ENCODE measurements around the gene F8.
A peak's percentile ranks its signal among the peaks of the same experiment; 100 is the strongest.
"Not testable (repeated sequence)": the region's sequence is repeated elsewhere in the genome, so short reads cannot be mapped to it uniquely, and the experiment has no call there.

The F8 gene

GRCh38 chrX:154968353-154968752, 54.2 kb downstream of the F8 start:
- no peak for TF ChIP-seq CTCF (IDR thresholded peaks at IDR 0.05; ENCODE audit: control insufficient read depth, insufficient read depth, low read depth, low read length, missing control alignments)
- H3K4me3 ChIP-seq (ENCODE audit: control insufficient read depth, low read depth, low read length) = no peak overlapping the region
- no peak for DNase-seq (ENCODE audit: low read depth)

GRCh38 chrX:154967603-154968002, 54.9 kb downstream of the F8 start:
- no peak overlapping the region for H3K4me3 ChIP-seq (ENCODE audit: control insufficient read depth, low read depth, low read length)
- no peak for DNase-seq (ENCODE audit: low read depth)
- TF ChIP-seq CTCF (IDR thresholded peaks at IDR 0.05; ENCODE audit: control insufficient read depth, insufficient read depth, low read depth, low read length, missing control alignments) = no peak

- no peak for TF ChIP-seq CTCF (IDR thresholded peaks at IDR 0.05; ENCODE audit: control insufficient read depth, insufficient read depth, low read depth, low read length, missing control alignments)
- DNase-seq (ENCODE audit: low read depth) = no peak
- H3K4me3 ChIP-seq (ENCODE audit: control insufficient read depth, low read depth, low read length) = no peak overlapping the region
Measured at GRCh38 chrX:154961947-154962346, 60.6 kb downstream of the F8 start.

- H3K4me3 ChIP-seq (ENCODE audit: control insufficient read depth, low read depth, low read length); DNase-seq (ENCODE audit: low read depth): not testable (repeated sequence)
Measured at GRCh38 chrX:154955799-154956198, 66.7 kb downstream of the F8 start.

GRCh38 chrX:154939265-154939664, 83.3 kb downstream of the F8 start:
- not testable (repeated sequence) for DNase-seq (ENCODE audit: low read depth); H3K4me3 ChIP-seq (ENCODE audit: control insufficient read depth, low read depth, low read length)

- DNase-seq (ENCODE audit: low read depth) = not testable (repeated sequence)
Measured at GRCh38 chrX:154924771-154925170, 97.8 kb downstream of the F8 start.

GRCh38 chrX:154918060-154918483, 104.5 kb downstream of the F8 start:
- peak; percentile 65 for DNase-seq (ENCODE audit: low read depth)
- peak; percentile 57 for TF ChIP-seq CTCF (IDR thresholded peaks at IDR 0.05; ENCODE audit: control insufficient read depth, insufficient read depth, low read depth, low read length, missing control alignments)
- H3K4me3 ChIP-seq (ENCODE audit: control insufficient read depth, low read depth, low read length) = no peak overlapping the region

More at GRCh38 chrX:154924771-154925170, 97.8 kb downstream of the F8 start:
- not testable (repeated sequence) for H3K4me3 ChIP-seq (ENCODE audit: control insufficient read depth, low read depth, low read length)

GRCh38 chrX:154914052-154914451, 108.5 kb downstream of the F8 start:
- H3K4me3 ChIP-seq (ENCODE audit: control insufficient read depth, low read depth, low read length) = no peak overlapping the region
- DNase-seq (ENCODE audit: low read depth) = no peak
- TF ChIP-seq CTCF (IDR thresholded peaks at IDR 0.05; ENCODE audit: control insufficient read depth, insufficient read depth, low read depth, low read length, missing control alignments) = no peak

GRCh38 chrX:154910528-154910927, 112.0 kb downstream of the F8 start:
- not testable (repeated sequence) for DNase-seq (ENCODE audit: low read depth); H3K4me3 ChIP-seq (ENCODE audit: control insufficient read depth, low read depth, low read length)

- DNase-seq (ENCODE audit: low read depth); H3K4me3 ChIP-seq (ENCODE audit: control insufficient read depth, low read depth, low read length): not testable (repeated sequence)
Measured at GRCh38 chrX:154910048-154910447, 112.5 kb downstream of the F8 start.

All from AG09309 (cell line).